Astrocyte (in vitro differentiated cells and primary cell): Measurements from ENCODE around the gene ELMO1. TPM values are rescaled to one million over a fixed set of nuclear protein-coding genes. Genes with fewer than 3 reads are reported as not detected.

Source experiments
- DNase-seq: peaks from one replicate; pipeline ENCODE4 v3.0.0-alpha.2; 2010; ENCODE audit warnings: low read depth
- FAIRE-seq: peaks from 2 replicates; lab custom pipeline; 2011; peaks lifted over from hg19 to GRCh38; lab: Jason Lieb, UNC
- H2AFZ ChIP-seq: 2 replicates; pipeline ENCODE4 v1.6.0; 2012; ENCODE audit warnings: low read depth, low read length, inconsistent platforms
- H3K27ac ChIP-seq: 2 replicates; pipeline ENCODE4 v1.5.1; 2011; ENCODE audit warnings: low read depth, low read length, inconsistent platforms
- H3K27me3 ChIP-seq: 2 replicates; pipeline ENCODE4 v1.6.0; 2011; ENCODE audit warnings: low read length, inconsistent platforms; ENCODE audit not compliant: insufficient read depth
- H3K36me3 ChIP-seq: 2 replicates; pipeline ENCODE4 v1.5.1; 2011; ENCODE audit warnings: low read length, inconsistent platforms; ENCODE audit not compliant: insufficient read depth
- H3K4me1 ChIP-seq: 2 replicates; pipeline ENCODE4 v1.5.1; 2011; ENCODE audit warnings: low read length, inconsistent platforms; ENCODE audit not compliant: insufficient read depth
- H3K4me2 ChIP-seq: 2 replicates; pipeline ENCODE4 v1.6.0; 2012; ENCODE audit warnings: low read length, inconsistent platforms
- H3K4me3 ChIP-seq: 2 replicates; pipeline ENCODE4 v1.5.1; 2011; ENCODE audit warnings: low read depth, mild to moderate bottlenecking, low read length, inconsistent platforms; ENCODE audit not compliant: insufficient read depth
- H3K79me2 ChIP-seq: 2 replicates; pipeline ENCODE4 v1.6.0; 2012; ENCODE audit warnings: mild to moderate bottlenecking, low read length, inconsistent platforms; ENCODE audit not compliant: insufficient read depth
- H3K9ac ChIP-seq: 2 replicates; pipeline ENCODE4 v1.6.0; 2012; ENCODE audit warnings: mild to moderate bottlenecking, low read length, inconsistent platforms
- H3K9me3 ChIP-seq: 2 replicates; pipeline ENCODE4 v1.5.1; 2012; ENCODE audit warnings: low read depth, mild to moderate bottlenecking, low read length, inconsistent platforms; ENCODE audit not compliant: insufficient read depth
- H4K20me1 ChIP-seq: 2 replicates; pipeline ENCODE4 v1.6.0; 2012; ENCODE audit warnings: low read length, inconsistent platforms; ENCODE audit not compliant: insufficient read depth
- H3K27ac Mint-ChIP-seq: one replicate; pipeline ENCODE4 v1.8.0; 2021; ENCODE audit warnings: mild to moderate bottlenecking, mixed read lengths; ENCODE audit not compliant: unreplicated experiment
- H3K27me3 Mint-ChIP-seq: one replicate; pipeline ENCODE4 v1.8.0; 2021; ENCODE audit warnings: low read depth, mixed read lengths; ENCODE audit not compliant: unreplicated experiment
- H3K36me3 Mint-ChIP-seq: one replicate; pipeline ENCODE4 v1.8.0; 2021; ENCODE audit warnings: low read depth, mixed read lengths; ENCODE audit not compliant: unreplicated experiment
- H3K4me1 Mint-ChIP-seq: one replicate; pipeline ENCODE4 v1.8.0; 2021; ENCODE audit warnings: low read depth, mixed read lengths; ENCODE audit not compliant: unreplicated experiment
- H3K4me3 Mint-ChIP-seq: one replicate; pipeline ENCODE4 v1.8.0; 2021; ENCODE audit warnings: mild to moderate bottlenecking, moderate library complexity, mixed read lengths; ENCODE audit not compliant: unreplicated experiment
- H3K9me3 Mint-ChIP-seq: one replicate; pipeline ENCODE4 v1.8.0; 2021; ENCODE audit warnings: mild to moderate bottlenecking, mixed read lengths; ENCODE audit not compliant: unreplicated experiment
- CTCF ChIP-seq: IDR thresholded peaks from 2 replicates; pipeline ENCODE4 v1.5.1; 2011; ENCODE audit warnings: low read depth, mild to moderate bottlenecking, inconsistent platforms, low read length, moderate library complexity; ENCODE audit not compliant: insufficient read depth
- EZH2 ChIP-seq: IDR thresholded peaks from 2 replicates; pipeline ENCODE4 v1.6.1; 2012; ENCODE audit warnings: mild to moderate bottlenecking, low read length, inconsistent platforms; ENCODE audit not compliant: insufficient read depth
- total RNA-seq: library from RNA; stranded (reverse); gene quantifications from 2 replicates; pipeline ENCODE4 v1.2.1, GENCODE V29; 2021

Gene ELMO1
- total RNA-seq, 1 donor from 2014 or later, result 20.4 TPM

- no peak overlapping the region for H3K4me3 Mint-ChIP-seq
- no peaks in the 10 kb centered on the region for H3K9me3 ChIP-seq
- no peak overlapping the region for H3K4me2 ChIP-seq
- H3K36me3 ChIP-seq, result no peaks in the 10 kb centered on the region
- no peaks in the 10 kb centered on the region for H3K27me3 Mint-ChIP-seq
- H3K79me2 ChIP-seq, result no peaks in the 10 kb centered on the region
- DNase-seq (no peak), FAIRE-seq (no peak)
- no peak overlapping the region for H3K4me3 ChIP-seq
- no peaks in the 10 kb centered on the region for H3K4me1 Mint-ChIP-seq
- peaks cover 5% of the 10 kb centered on the region for H3K9me3 Mint-ChIP-seq
- TF ChIP-seq EZH2 (no peak), CTCF (no peak)
- H3K27me3 ChIP-seq, result no peaks in the 10 kb centered on the region
- H2AFZ ChIP-seq, result no peak overlapping the region
- peaks cover 5% of the 10 kb centered on the region for H3K36me3 Mint-ChIP-seq
- H3K9ac ChIP-seq, result no peak overlapping the region
- no peaks in the 10 kb centered on the region for H4K20me1 ChIP-seq
- no peak overlapping the region for H3K27ac ChIP-seq
- no peak overlapping the region for H3K27ac Mint-ChIP-seq
- no peaks in the 10 kb centered on the region for H3K4me1 ChIP-seq
Observed at GRCh38 chr7:36847946-36848345, 600.7 kb downstream of the ELMO1 start.

- H3K79me2 ChIP-seq, result no peaks in the 10 kb centered on the region
- no peaks in the 10 kb centered on the region for H3K9me3 ChIP-seq
- no peak overlapping the region for H2AFZ ChIP-seq
- DNase-seq, result no peak
- H3K4me3 Mint-ChIP-seq, result no peak overlapping the region
- H3K4me3 ChIP-seq, result no peak overlapping the region
- H3K27ac ChIP-seq, result no peak overlapping the region
- no peak overlapping the region for H3K9ac ChIP-seq
- H3K4me1 ChIP-seq, result no peaks in the 10 kb centered on the region
- no peaks in the 10 kb centered on the region for H3K36me3 ChIP-seq
- H3K27ac Mint-ChIP-seq, result no peak overlapping the region
- no peak overlapping the region for H3K4me2 ChIP-seq
- H3K27me3 Mint-ChIP-seq, result peaks cover 4% of the 10 kb centered on the region
- no peak for FAIRE-seq
- TF ChIP-seq CTCF, result no peak
- TF ChIP-seq EZH2, result no peak
- no peaks in the 10 kb centered on the region for H3K4me1 Mint-ChIP-seq
- H3K36me3 Mint-ChIP-seq, result peaks cover 3% of the 10 kb centered on the region
- no peaks in the 10 kb centered on the region for H4K20me1 ChIP-seq
- no peaks in the 10 kb centered on the region for H3K27me3 ChIP-seq
- peaks cover 5% of the 10 kb centered on the region for H3K9me3 Mint-ChIP-seq
Observed at GRCh38 chr7:36844374-36844773, 604.3 kb downstream of the ELMO1 start.

GRCh38 chr7:36840904-36841303, 607.8 kb downstream of the ELMO1 start:
- Histone ChIP-seq H3K9ac (no peak overlapping the region), H3K79me2 (no peaks in the 10 kb centered on the region), H3K4me1 (no peaks in the 10 kb centered on the region), H3K27ac (no peak overlapping the region), H3K36me3 (no peaks in the 10 kb centered on the region), H3K4me2 (no peak overlapping the region), H3K4me3 (no peak overlapping the region), H3K9me3 (no peaks in the 10 kb centered on the region), H4K20me1 (no peaks in the 10 kb centered on the region), H2AFZ (no peak overlapping the region), H3K27me3 (no peaks in the 10 kb centered on the region)
- DNase-seq (no peak), FAIRE-seq (no peak)
- Mint-ChIP-seq H3K36me3 (no peaks in the 10 kb centered on the region), H3K4me3 (no peak overlapping the region), H3K9me3 (no peaks in the 10 kb centered on the region), H3K27me3 (peaks cover 4% of the 10 kb centered on the region), H3K4me1 (peaks cover 3% of the 10 kb centered on the region), H3K27ac (no peak overlapping the region)
- TF ChIP-seq CTCF, result no peak
- no peak for TF ChIP-seq EZH2
